ENCODE data around the gene TEX29.

Gene TEX29

GRCh38 chr13:111319998-111320911, at the start of gene TEX29:
Gene TEX29, plus strand, starts transcription at chr13:111320642. Its CDS starts 249 bp downstream, at chr13:111320891.
- Histone ChIP-seq H3K9me3 (ENCODE audit: insufficient read depth, low read length) (no peaks in the 10 kb centered on the region), H3K9ac (ENCODE audit: low read length) (no peak within 1 kb of the TSS), H3K4me3 (ENCODE audit: insufficient read depth, low read length, poor library complexity, severe bottlenecking) (no peak within 1 kb of the TSS), H3F3A (ENCODE audit: insufficient read depth) (no peaks in the 10 kb centered on the region), H3K27ac (ENCODE audit: low read depth, low read length) (no peak within 1 kb of the TSS), H3K4me2 (ENCODE audit: low read depth, low read length, poor library complexity, severe bottlenecking) (no peak within 1 kb of the TSS), H3K27me3 (ENCODE audit: low read length) (no peaks in the 10 kb centered on the region), H3K79me2 (ENCODE audit: insufficient read depth, low read length) (no peaks in the 10 kb centered on the region), H3K36me3 (ENCODE audit: low read length) (no peaks in the 10 kb centered on the region), H2AFZ (ENCODE audit: low read depth, low read length, severe bottlenecking) (no peak within 1 kb of the TSS), H4K20me1 (ENCODE audit: low read depth, low read length) (no peaks in the 10 kb centered on the region), H3K9me2 (replicated peaks; ENCODE audit: insufficient read depth, low read length) (no peaks in the 10 kb centered on the region)
- no peak for TF ChIP-seq EZH2phosphoT487 (conservative IDR thresholded peaks at IDR 0.05; ENCODE audit: low read length)
- TF ChIP-seq, protein P1, sequence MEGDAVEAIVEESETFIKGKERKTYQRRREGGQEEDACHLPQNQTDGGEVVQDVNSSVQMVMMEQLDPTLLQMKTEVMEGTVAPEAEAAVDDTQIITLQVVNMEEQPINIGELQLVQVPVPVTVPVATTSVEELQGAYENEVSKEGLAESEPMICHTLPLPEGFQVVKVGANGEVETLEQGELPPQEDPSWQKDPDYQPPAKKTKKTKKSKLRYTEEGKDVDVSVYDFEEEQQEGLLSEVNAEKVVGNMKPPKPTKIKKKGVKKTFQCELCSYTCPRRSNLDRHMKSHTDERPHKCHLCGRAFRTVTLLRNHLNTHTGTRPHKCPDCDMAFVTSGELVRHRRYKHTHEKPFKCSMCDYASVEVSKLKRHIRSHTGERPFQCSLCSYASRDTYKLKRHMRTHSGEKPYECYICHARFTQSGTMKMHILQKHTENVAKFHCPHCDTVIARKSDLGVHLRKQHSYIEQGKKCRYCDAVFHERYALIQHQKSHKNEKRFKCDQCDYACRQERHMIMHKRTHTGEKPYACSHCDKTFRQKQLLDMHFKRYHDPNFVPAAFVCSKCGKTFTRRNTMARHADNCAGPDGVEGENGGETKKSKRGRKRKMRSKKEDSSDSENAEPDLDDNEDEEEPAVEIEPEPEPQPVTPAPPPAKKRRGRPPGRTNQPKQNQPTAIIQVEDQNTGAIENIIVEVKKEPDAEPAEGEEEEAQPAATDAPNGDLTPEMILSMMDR (IDR thresholded peaks at IDR 0.05; ENCODE audit: insufficient read depth, low read length, poor library complexity, severe bottlenecking), result no peak

DNA sequence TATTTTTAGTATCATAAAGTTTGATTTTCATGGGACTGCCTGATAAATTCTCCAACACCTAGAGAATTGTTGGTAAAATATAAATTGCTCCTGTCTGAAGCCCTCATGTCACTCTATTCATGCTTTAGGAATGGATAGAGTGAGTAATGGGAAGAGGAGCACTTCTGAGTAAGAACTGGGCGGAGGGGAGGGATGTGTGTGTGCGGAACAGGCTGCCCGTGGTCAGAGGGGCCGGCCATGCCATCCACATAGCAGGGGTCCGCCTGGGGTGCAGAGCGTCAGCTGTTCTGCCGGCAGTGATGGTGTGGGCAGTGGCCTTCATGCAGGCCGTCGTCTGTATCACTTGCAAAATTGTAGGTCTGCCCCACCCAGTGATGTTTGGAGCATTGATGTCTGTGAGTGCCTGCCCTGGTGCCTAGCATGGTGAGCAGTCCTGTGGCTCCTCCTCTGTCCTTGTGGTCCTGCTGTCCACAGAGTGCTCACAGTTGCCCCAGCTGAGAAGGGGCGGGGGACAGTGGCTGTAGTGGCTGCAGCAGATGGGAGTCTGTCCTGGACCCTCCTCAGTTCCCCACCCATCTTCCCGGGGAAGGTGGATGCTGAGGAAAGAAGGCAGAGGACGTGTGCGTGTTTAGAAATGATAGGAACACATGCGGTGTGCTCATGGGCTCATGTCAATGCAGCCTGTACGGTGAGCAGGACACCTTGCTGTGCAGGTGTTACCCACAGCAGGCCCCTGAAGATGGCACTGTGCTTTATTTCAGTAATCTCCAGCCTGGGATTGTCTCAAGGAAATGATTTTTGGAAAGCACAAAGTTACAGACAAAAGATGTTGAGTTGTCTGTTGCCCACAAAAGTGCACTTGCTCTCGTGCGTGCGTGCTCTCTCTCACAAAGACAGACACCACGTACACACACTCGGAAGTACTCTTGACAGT, 49.4 kb upstream of the TEX29 start:
- peaks cover under 1% of the 10 kb centered on the region; the same call in 1 of the 2 replicates for H3K36me3 ChIP-seq (ENCODE audit: low read length)
- no peak overlapping the region for H3K4me3 ChIP-seq (ENCODE audit: insufficient read depth, low read length, poor library complexity, severe bottlenecking)
- no peaks in the 10 kb centered on the region for H3K9me2 ChIP-seq (replicated peaks; ENCODE audit: insufficient read depth, low read length)
- no peak overlapping the region for H2AFZ ChIP-seq (ENCODE audit: low read depth, low read length, severe bottlenecking)
- no peak overlapping the region for H3K9ac ChIP-seq (ENCODE audit: low read length)
- no peaks in the 10 kb centered on the region for H3K79me2 ChIP-seq (ENCODE audit: insufficient read depth, low read length)
- TF ChIP-seq EZH2phosphoT487 (conservative IDR thresholded peaks at IDR 0.05; ENCODE audit: low read length), result no peak
- H3K27me3 ChIP-seq (ENCODE audit: low read length), result no peaks in the 10 kb centered on the region
- no peaks in the 10 kb centered on the region for H3K9me3 ChIP-seq (ENCODE audit: insufficient read depth, low read length)
- no peaks in the 10 kb centered on the region for H4K20me1 ChIP-seq (ENCODE audit: low read depth, low read length)
- H3K27ac ChIP-seq (ENCODE audit: low read depth, low read length), result no peak overlapping the region
- no peak overlapping the region for H3K4me2 ChIP-seq (ENCODE audit: low read depth, low read length, poor library complexity, severe bottlenecking)
- 0 out of 2 replicates have a peak, but pooled peaks cover 3% of the 10 kb centered on the region for H3F3A ChIP-seq (ENCODE audit: insufficient read depth)

DNA sequence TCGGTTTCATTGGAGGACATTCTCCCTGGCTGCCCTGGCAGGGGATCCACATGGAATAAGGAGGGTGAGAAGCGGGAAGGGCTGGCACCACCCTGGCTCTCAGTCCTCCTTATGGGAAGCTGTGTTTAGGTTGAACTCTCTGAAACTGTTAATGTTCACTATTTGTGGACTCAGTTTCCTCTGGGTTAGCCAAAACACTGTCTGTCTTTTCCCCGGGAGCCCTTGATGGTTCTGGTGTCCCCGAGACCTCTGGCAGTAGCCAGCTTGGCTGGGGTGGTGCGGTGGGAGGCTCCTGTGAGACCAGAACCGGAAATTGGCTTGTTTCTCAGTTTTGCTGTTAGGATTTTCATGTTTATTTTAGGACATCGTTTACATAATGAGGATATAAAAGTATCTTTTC, 48.3 kb upstream of the TEX29 start:
- no peak for TF ChIP-seq EZH2phosphoT487 (conservative IDR thresholded peaks at IDR 0.05; ENCODE audit: low read length)
- TF ChIP-seq, protein P1 (IDR thresholded peaks at IDR 0.05; ENCODE audit: insufficient read depth, low read length, poor library complexity, severe bottlenecking), result no peak
- no peaks in the 10 kb centered on the region for H3K27me3 ChIP-seq (ENCODE audit: low read length)
- no peak overlapping the region for H2AFZ ChIP-seq (ENCODE audit: low read depth, low read length, severe bottlenecking)
- H3K4me2 ChIP-seq (ENCODE audit: low read depth, low read length, poor library complexity, severe bottlenecking), result no peak overlapping the region
- H3K9me3 ChIP-seq (ENCODE audit: insufficient read depth, low read length), result no peaks in the 10 kb centered on the region
- H3F3A ChIP-seq (ENCODE audit: insufficient read depth), result 0 out of 2 replicates have a peak, but pooled peaks cover 3% of the 10 kb centered on the region
- no peak overlapping the region for H3K4me3 ChIP-seq (ENCODE audit: insufficient read depth, low read length, poor library complexity, severe bottlenecking)
- H3K79me2 ChIP-seq (ENCODE audit: insufficient read depth, low read length), result no peaks in the 10 kb centered on the region
- no peaks in the 10 kb centered on the region for H4K20me1 ChIP-seq (ENCODE audit: low read depth, low read length)
- no peak overlapping the region for H3K9ac ChIP-seq (ENCODE audit: low read length)
- peaks cover 11% of the 10 kb centered on the region; the same call in 1 of the 2 replicates for H3K36me3 ChIP-seq (ENCODE audit: low read length)
- no peak overlapping the region for H3K27ac ChIP-seq (ENCODE audit: low read depth, low read length)
- H3K9me2 ChIP-seq (replicated peaks; ENCODE audit: insufficient read depth, low read length), result no peaks in the 10 kb centered on the region

Data from SU-DHL-6 (cell line).